A673 (cell line): ENCODE measurements around the gene PRRC2B. TPM values are rescaled to one million over a fixed set of nuclear protein-coding genes. Genes with fewer than 3 reads are reported as not detected.

Source experiments
- BruUV-seq: library from RNA; stranded (reverse); fragments of 400-500 nt; replicated peaks from 2 replicates; lab custom pipeline; 2021; lab: Mats Ljungman, UMichigan
- CTCF ChIA-PET: fragments of 300-600 bp; sonication (Branson Sonifier 250); formaldehyde crosslinking; loops from one replicate; lab custom pipeline; 2022; ENCODE audit warnings: antibody characterized with exemption; lab: Charles Lee
- POLR2A ChIA-PET: fragments of 300-600 bp; sonication (Branson Sonifier 250); formaldehyde crosslinking; loops from one replicate; lab custom pipeline; 2022; ENCODE audit warnings: antibody characterized with exemption; ENCODE audit not compliant: low non-redundant PET; lab: Charles Lee
- DNase-seq: peaks from one replicate; pipeline ENCODE4 v3.0.0-alpha.2; 2015; ENCODE audit warnings: low spot score
- H3K27ac ChIP-seq: fragments of 200-600 bp; sonication (generic); 2 replicates; pipeline ENCODE4 v1.5.1; 2016; ENCODE audit warnings: mixed run types, low read depth, mild to moderate bottlenecking, mixed read lengths, antibody characterized with exemption, low read length; ENCODE audit not compliant: poor library complexity, severe bottlenecking
- H3K27me3 ChIP-seq: fragments of 200-600 bp; sonication (generic); replicated peaks from 2 replicates; pipeline ENCODE4 v1.6.1; 2017; ENCODE audit warnings: mixed run types, low read depth, mild to moderate bottlenecking, mixed read lengths, antibody characterized with exemption, low read length; ENCODE audit not compliant: insufficient read depth, poor library complexity
- H3K36me3 ChIP-seq: fragments of 200-600 bp; sonication (generic); 2 replicates; pipeline ENCODE4 v1.6.1; 2016; ENCODE audit warnings: mixed run types, mild to moderate bottlenecking, mixed read lengths, antibody characterized with exemption, low read length; ENCODE audit not compliant: insufficient read depth, poor library complexity, severe bottlenecking
- H3K4me1 ChIP-seq: fragments of 200-600 bp; sonication (generic); 2 replicates; pipeline ENCODE4 v1.6.1; 2017; ENCODE audit warnings: mixed run types, mild to moderate bottlenecking, mixed read lengths, antibody characterized with exemption, low read length; ENCODE audit not compliant: insufficient read depth, poor library complexity, severe bottlenecking
- H3K4me3 ChIP-seq: fragments of 200-600 bp; sonication (generic); 2 replicates; pipeline ENCODE4 v1.5.1; 2016; ENCODE audit warnings: low read depth, mixed run types, mild to moderate bottlenecking, mixed read lengths, low read length; ENCODE audit not compliant: poor library complexity, severe bottlenecking
- H3K9me3 ChIP-seq: fragments of 200-600 bp; sonication (generic); 2 replicates; pipeline ENCODE4 v1.6.1; 2016; ENCODE audit warnings: mixed run types, low read depth, mild to moderate bottlenecking, mixed read lengths, antibody characterized with exemption, low read length; ENCODE audit not compliant: poor library complexity, severe bottlenecking
- EZH2 ChIP-seq: fragments of 200-600 bp; sonication (generic); IDR thresholded peaks from 2 replicates; pipeline ENCODE4 v1.6.1; 2017; ENCODE audit warnings: borderline replicate concordance, low read depth, mild to moderate bottlenecking, mixed read lengths, antibody characterized with exemption, low read length; ENCODE audit not compliant: poor library complexity, severe bottlenecking
- intact Hi-C: fragments of 100-400 bp; cut with micrococcal nuclease; formaldehyde crosslinking; loops from one replicate; pipeline ENCODE4 v1.10.0; 2022; ENCODE audit not compliant: unreplicated experiment
- total RNA-seq: library from RNA; stranded (reverse); gene quantifications from 2 replicates; pipeline ENCODE4 v1.2.3, GENCODE V29; 2021
- TF ChIP-seq, protein P1 (sequence below): fragments of 300-800, 200-600 bp; sonication (generic); conservative IDR thresholded peaks from 2 replicates; pipeline ENCODE4 v1.5.1; 2017; ENCODE audit warnings: low read depth, mild to moderate bottlenecking, antibody characterized with exemption, low read length, moderate library complexity, mixed read lengths

PRRC2B gene
- total RNA-seq, 1 experiment from 2014 or later, result 317 TPM

DNA sequence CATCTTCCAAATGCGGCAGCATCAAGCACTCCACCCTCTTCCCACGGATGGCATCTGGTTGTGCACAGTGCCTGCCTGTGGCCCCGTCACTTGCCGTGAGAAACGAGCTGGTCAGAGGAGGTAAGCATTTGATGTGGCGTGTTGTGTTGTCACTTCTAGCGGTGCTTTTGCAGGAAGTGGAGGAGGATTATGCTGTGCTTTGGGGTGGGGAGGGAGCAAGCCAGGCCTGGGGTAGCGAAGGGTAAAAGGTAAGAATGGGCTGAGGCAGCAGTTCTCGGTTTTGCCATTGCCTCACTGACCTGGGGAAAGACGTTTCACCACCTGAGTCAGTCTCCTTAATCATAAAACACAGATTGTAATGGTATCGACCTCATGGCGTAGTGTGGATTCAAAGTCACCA is 106.5 kb downstream of the PRRC2B start:
- DNase-seq, result no peak
- Histone ChIP-seq H3K9me3 (no peaks in the 10 kb centered on the region), H3K4me3 (no peak overlapping the region), H3K27me3 (no peaks in the 10 kb centered on the region), H3K27ac (no peak overlapping the region), H3K4me1 (peaks cover 5% of the 10 kb centered on the region), H3K36me3 (peaks cover 49% of the 10 kb centered on the region)
- ChIA-PET CTCF (interaction anchor here (1.0 kb wide), 1 partner anchor 23 kb away, joined by 3 read pairs; no protein-coding TSS in a partner anchor), POLR2A (interaction anchor here (0.5 kb wide), 1 partner anchor 51 kb away, joined by 3 read pairs; no protein-coding TSS in a partner anchor)
- intact Hi-C loops, result loop anchor here (10.0 kb wide), 1 partner anchor 244 kb away; the partner anchor contains the start of gene RAPGEF1
- TF ChIP-seq, protein P1, sequence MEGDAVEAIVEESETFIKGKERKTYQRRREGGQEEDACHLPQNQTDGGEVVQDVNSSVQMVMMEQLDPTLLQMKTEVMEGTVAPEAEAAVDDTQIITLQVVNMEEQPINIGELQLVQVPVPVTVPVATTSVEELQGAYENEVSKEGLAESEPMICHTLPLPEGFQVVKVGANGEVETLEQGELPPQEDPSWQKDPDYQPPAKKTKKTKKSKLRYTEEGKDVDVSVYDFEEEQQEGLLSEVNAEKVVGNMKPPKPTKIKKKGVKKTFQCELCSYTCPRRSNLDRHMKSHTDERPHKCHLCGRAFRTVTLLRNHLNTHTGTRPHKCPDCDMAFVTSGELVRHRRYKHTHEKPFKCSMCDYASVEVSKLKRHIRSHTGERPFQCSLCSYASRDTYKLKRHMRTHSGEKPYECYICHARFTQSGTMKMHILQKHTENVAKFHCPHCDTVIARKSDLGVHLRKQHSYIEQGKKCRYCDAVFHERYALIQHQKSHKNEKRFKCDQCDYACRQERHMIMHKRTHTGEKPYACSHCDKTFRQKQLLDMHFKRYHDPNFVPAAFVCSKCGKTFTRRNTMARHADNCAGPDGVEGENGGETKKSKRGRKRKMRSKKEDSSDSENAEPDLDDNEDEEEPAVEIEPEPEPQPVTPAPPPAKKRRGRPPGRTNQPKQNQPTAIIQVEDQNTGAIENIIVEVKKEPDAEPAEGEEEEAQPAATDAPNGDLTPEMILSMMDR, result no peak
- TF ChIP-seq EZH2, result no peak
- BruUV-seq, result no TSS peak

DNA sequence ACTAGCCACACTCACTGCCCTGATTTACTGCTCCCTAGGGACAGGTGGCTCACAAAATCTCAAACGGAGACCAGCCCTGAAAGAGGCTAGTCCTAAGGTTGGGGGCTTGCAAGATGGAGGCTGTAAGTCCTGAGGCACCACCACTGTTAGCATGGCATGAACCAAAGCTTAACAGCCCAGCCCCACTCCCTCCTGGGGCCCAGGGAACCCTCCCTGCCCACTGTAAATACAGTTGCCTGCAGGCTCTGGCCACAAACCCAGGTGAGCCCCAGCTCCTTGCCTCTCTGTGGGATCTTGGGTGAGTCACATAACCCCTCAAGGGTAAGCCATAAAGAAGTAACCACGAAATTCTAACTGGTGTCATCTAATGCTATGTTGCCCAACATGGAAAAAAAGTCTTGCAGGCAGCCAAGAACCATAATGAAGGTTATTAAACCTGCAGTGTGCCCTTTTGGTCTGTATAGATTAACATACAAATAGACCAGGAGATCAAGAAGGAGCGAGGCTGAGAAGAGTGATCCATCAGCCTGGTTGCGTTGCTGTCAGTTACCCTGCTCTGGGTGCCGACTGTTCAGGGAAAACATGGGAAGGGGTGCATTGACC is 107.2 kb downstream of the PRRC2B start:
- Histone ChIP-seq H3K4me3 (no peak overlapping the region), H3K9me3 (no peaks in the 10 kb centered on the region), H3K27me3 (no peaks in the 10 kb centered on the region), H3K27ac (no peak overlapping the region), H3K36me3 (peaks cover 42% of the 10 kb centered on the region), H3K4me1 (peaks cover 5% of the 10 kb centered on the region)
- intact Hi-C loops, result loop anchor here (10.0 kb wide), 1 partner anchor 244 kb away; the partner anchor contains the start of gene RAPGEF1
- TF ChIP-seq, protein P1, result no peak
- TF ChIP-seq EZH2, result no peak
- BruUV-seq, result no TSS peak
- ChIA-PET POLR2A (interaction anchor here (0.5 kb wide), 1 partner anchor 51 kb away, joined by 3 read pairs; no protein-coding TSS in a partner anchor), CTCF (no interaction called here)
- DNase-seq, result peak; percentile 22

DNA sequence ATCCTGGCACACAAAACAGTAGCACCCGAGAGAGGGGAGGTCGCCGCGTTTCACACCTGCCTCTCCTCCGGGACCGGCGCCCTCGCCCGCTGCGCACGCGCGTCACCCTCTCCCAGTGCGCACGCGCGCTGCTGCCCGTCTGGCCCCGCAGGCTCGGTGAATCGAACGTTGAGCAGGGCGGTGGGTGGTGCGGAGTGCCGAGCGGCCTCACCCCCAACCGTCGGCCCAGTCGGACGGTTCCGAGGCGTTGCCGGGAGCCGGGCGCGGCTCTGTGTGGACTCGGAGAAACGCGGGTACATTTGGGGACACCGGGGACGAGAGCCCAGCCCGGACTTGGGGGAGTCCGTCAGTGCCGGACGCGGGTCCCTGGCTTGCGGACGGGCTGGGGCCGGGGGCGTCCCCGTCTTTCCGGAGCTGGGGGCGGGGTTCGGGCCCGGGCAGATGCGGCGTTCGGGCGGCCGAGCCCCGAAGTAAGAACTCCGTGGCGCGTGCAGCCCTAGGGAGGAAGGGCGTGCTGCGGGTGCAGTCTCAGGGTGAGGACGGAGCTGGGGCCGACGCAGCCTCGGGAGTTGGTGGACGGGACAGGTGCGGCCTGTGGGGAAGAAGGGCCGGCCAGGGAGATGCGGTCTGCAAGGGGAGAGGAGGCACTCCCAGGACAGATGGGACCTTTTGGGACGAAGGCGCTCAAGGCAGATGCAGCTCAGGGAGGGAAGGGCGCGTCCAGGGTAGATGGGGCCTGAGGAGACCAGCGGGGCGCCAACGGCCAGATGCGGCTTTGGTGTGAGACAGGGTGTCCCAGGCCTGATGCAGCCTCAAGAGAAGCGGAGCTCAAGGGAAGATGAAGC is 109.1 kb downstream of the PRRC2B start, which contains the start of gene POMT1:
Gene POMT1, plus strand, starts transcription at position 138 of the 845 bp plus-strand sequence. CDS start 1,301 bp downstream, outside the sequence.
- BruUV-seq, result no TSS peak
- intact Hi-C loops, result loop anchor here (10.0 kb wide), 1 partner anchor 242 kb away; the partner anchor contains the start of gene RAPGEF1
- ChIA-PET CTCF (no interaction called here), POLR2A (no interaction called here)
- Histone ChIP-seq H3K4me1 (peaks cover 5% of the 10 kb centered on the region), H3K27me3 (no peaks in the 10 kb centered on the region), H3K27ac (peak within 1 kb of the TSS; percentile 86), H3K36me3 (peaks cover 23% of the 10 kb centered on the region), H3K9me3 (no peaks in the 10 kb centered on the region), H3K4me3 (peak within 1 kb of the TSS; percentile 96)
- no peak for TF ChIP-seq EZH2
- TF ChIP-seq, protein P1, result no peak
- peak; percentile 93 for DNase-seq
